HAP-1 (cell line): ENCODE data around the gene TSHZ2.
"Not testable (repeated sequence)": the region's sequence is repeated elsewhere in the genome, so short reads cannot be mapped to it uniquely, and the experiment has no call there.

ENCODE experiments used
- DNase-seq, 2 experiments: peaks; one replicate each; pipeline ENCODE4 v3.0.0-alpha.2; 2016 to 2020; ENCODE audit warnings: low spot score in 2 of 2
- H3K27me3 ChIP-seq: fragments of 250-450 bp; sonication (Bioruptor Pico); 2 replicates; pipeline ENCODE4 v1.5.1; 2020; ENCODE audit warnings: low read depth, mild to moderate bottlenecking, moderate library complexity
- H3K36me3 ChIP-seq: fragments of 250-450 bp; sonication (Bioruptor Pico); replicated peaks from 2 replicates; pipeline ENCODE4 v1.5.1; 2020; ENCODE audit warnings: mild to moderate bottlenecking
- H3K4me1 ChIP-seq: fragments of 250-450 bp; sonication (Bioruptor Pico); 2 replicates; pipeline ENCODE4 v1.5.1; 2020; ENCODE audit warnings: mild to moderate bottlenecking
- H3K4me3 ChIP-seq: fragments of 250-450 bp; sonication (Bioruptor Pico); 2 replicates; pipeline ENCODE4 v1.5.1; 2020; ENCODE audit warnings: mild to moderate bottlenecking, moderate library complexity
- H3K9me3 ChIP-seq: fragments of 250-450 bp; sonication (Bioruptor Pico); 2 replicates; pipeline ENCODE4 v1.5.1; 2020; ENCODE audit warnings: mild to moderate bottlenecking, moderate library complexity
- in situ Hi-C: fragments of 300-500 bp; cut with MboI; formaldehyde crosslinking; loops from 3 replicates; pipeline ENCODE4 v1.14.3; 2020; ENCODE audit warnings: low sequenced_read_pairs, inconsistent platforms, mixed read lengths

Gene TSHZ2

GRCh38 chr20:53421343-53421742 lies 449.2 kb downstream of the TSHZ2 start:
- no peaks in the 10 kb centered on the region for H3K36me3 ChIP-seq
- no peak overlapping the region for H3K4me3 ChIP-seq
- in situ Hi-C loops, result no loop called here
- no peaks in the 10 kb centered on the region for H3K4me1 ChIP-seq
- H3K9me3 ChIP-seq, result no peaks in the 10 kb centered on the region
- no peak for DNase-seq
- no peaks in the 10 kb centered on the region for H3K27me3 ChIP-seq

- no peaks in the 10 kb centered on the region for H3K9me3 ChIP-seq
- no peaks in the 10 kb centered on the region for H3K36me3 ChIP-seq
- DNase-seq, result no peak
- H3K4me3 ChIP-seq, result no peak overlapping the region
- in situ Hi-C loops, result no loop called here
- H3K4me1 ChIP-seq, result no peaks in the 10 kb centered on the region
- no peaks in the 10 kb centered on the region for H3K27me3 ChIP-seq
Measured at GRCh38 chr20:53422039-53422438, 449.9 kb downstream of the TSHZ2 start.

- in situ Hi-C loops, result no loop called here
Measured at GRCh38 chr20:53423587-53424146, 451.5 kb downstream of the TSHZ2 start.

DNA sequence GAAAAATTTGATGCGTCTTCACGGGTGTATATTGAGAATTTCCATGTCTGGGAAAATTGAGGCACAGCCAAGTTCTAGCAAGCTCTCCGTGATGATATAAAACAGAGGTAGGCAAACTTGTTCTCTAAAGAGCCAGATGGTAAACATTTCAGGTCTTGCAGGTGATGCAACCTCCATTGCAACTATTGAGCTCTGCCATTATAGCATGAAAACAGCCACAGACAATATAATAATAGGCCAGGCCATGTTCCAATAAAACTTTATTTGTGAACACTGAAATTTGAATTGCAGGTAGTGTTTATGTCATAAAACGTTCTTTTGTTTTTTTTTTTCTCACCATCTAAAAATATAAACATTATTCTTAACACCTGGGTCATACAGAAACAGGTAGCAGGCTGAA lies 453.3 kb downstream of the TSHZ2 start:
- no peaks in the 10 kb centered on the region for H3K4me1 ChIP-seq
- in situ Hi-C loops, result no loop called here
- no peaks in the 10 kb centered on the region for H3K36me3 ChIP-seq
- H3K27me3 ChIP-seq, result no peaks in the 10 kb centered on the region
- no peak overlapping the region for H3K4me3 ChIP-seq
- H3K9me3 ChIP-seq, result no peaks in the 10 kb centered on the region
- no peak for DNase-seq

More at GRCh38 chr20:53423587-53424146, 451.5 kb downstream of the TSHZ2 start:
- Histone ChIP-seq H3K9me3 (no peaks in the 10 kb centered on the region), H3K36me3 (no peaks in the 10 kb centered on the region), H3K4me1 (no peaks in the 10 kb centered on the region), H3K4me3 (no peak overlapping the region), H3K27me3 (no peaks in the 10 kb centered on the region)
- no peak for DNase-seq

- H3K4me1 ChIP-seq, result no peaks in the 10 kb centered on the region
- H3K27me3 ChIP-seq, result no peaks in the 10 kb centered on the region
- no peak for DNase-seq
- no peak overlapping the region for H3K4me3 ChIP-seq
- H3K9me3 ChIP-seq, result no peaks in the 10 kb centered on the region
- in situ Hi-C loops, result no loop called here
- H3K36me3 ChIP-seq, result no peaks in the 10 kb centered on the region
Measured at GRCh38 chr20:53425941-53426340, 453.8 kb downstream of the TSHZ2 start.

DNA sequence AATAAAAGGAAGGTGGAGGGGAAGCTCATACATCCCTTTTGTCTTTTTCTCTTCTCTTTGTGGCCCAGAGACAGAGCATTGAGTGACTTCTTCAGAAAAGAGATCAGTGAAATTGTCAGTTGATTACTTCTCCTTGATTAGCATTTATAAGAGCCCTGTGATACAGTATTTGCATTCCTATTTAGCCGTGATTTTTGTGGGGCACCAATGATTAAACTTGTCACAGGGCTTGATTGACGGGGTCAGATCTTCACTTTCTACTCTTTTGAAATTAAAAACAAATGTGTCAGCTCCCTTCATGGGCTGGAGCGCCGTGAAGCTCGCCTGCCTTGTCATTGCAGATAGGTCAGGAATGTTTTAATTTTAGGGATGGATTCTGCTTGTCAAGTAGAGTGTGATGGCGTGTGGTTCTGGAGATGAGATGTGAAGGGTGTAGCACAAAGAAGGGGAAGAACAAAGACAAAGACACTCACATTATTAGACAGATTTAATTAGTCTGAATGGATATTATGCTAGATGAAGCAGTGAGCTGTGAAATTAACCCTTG lies 454.7 kb downstream of the TSHZ2 start:
- Histone ChIP-seq H3K4me3 (no peak overlapping the region), H3K27me3 (no peaks in the 10 kb centered on the region), H3K36me3 (no peaks in the 10 kb centered on the region), H3K4me1 (no peaks in the 10 kb centered on the region), H3K9me3 (no peaks in the 10 kb centered on the region)
- in situ Hi-C loops, result no loop called here
- DNase-seq, result no peak

DNA sequence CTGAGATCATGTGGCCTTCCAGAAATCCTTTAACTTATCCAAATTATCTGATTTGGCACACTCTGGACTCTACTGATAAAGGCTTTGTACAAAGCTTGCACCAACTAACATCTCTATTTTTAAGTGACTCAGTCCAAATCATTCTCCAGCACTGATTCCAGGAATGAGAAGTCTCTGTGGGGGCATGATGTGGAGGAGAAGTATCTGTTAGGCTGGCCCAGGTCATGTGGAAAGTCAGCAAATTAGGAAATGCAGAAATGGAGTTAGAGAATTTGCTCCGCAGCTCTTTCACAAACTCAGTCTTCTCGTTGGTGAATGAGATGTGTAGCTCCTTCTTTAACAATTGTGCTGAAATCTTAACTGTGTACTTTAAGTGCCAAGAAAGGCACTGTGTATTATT lies 455.8 kb downstream of the TSHZ2 start:
- Histone ChIP-seq H3K4me1 (no peaks in the 10 kb centered on the region), H3K27me3 (no peaks in the 10 kb centered on the region), H3K4me3 (no peak overlapping the region), H3K36me3 (no peaks in the 10 kb centered on the region), H3K9me3 (no peaks in the 10 kb centered on the region)
- DNase-seq, result no peak
- in situ Hi-C loops, result no loop called here

- Histone ChIP-seq H3K4me3 (no peak overlapping the region), H3K36me3 (no peaks in the 10 kb centered on the region), H3K27me3 (no peaks in the 10 kb centered on the region), H3K4me1 (no peaks in the 10 kb centered on the region), H3K9me3 (no peaks in the 10 kb centered on the region)
- in situ Hi-C loops, result no loop called here
- DNase-seq, result no peak
Measured at GRCh38 chr20:53428588-53428987, 456.4 kb downstream of the TSHZ2 start.

DNA sequence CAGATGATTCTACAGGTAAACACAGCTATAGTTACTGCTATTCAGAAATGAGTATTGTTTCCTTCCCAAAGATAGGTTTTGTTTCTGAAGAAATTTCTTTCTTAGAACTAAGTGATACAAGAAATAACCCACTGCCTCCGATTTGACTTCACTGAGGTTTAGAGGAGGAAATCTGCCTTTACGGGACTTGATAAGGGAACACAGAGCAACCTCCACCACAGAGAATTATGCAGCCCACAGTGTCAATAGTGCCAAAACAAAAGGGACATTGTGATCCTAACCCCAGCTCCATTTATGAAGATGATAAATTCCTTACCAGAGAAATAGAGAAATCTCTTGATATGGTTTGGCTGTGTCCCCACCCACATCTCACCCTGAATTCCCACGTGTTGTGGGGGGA lies 456.8 kb downstream of the TSHZ2 start:
- no peak for DNase-seq
- no peaks in the 10 kb centered on the region for H3K4me1 ChIP-seq
- H3K36me3 ChIP-seq, result no peaks in the 10 kb centered on the region
- H3K4me3 ChIP-seq, result no peak overlapping the region
- H3K9me3 ChIP-seq, result no peaks in the 10 kb centered on the region
- in situ Hi-C loops, result no loop called here
- H3K27me3 ChIP-seq, result no peaks in the 10 kb centered on the region

DNA sequence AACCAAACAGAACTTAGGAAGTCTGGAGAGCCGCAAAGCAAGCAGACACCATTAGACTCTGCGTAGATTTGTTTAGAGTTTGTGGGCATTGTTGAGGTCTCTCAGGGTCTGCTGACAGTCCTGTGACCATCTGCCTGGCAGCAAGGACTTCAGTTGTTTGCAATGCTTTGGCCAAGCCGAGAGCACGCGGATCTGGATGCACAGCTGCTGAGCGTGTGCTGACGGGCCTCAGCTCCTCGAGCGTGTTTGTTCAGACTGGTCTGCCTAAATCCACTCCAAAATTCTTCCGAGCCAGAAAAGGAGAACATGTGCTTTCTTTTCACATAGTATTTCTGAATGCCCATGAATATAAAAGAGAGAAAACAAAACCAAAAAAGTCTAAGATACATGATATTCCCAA lies 462.5 kb downstream of the TSHZ2 start:
- H3K9me3 ChIP-seq, result no peaks in the 10 kb centered on the region
- H3K27me3 ChIP-seq, result no peaks in the 10 kb centered on the region
- in situ Hi-C loops, result no loop called here
- no peaks in the 10 kb centered on the region for H3K36me3 ChIP-seq
- no peak for DNase-seq
- H3K4me3 ChIP-seq, result no peak overlapping the region
- no peaks in the 10 kb centered on the region for H3K4me1 ChIP-seq

GRCh38 chr20:53436927-53437326 lies 464.8 kb downstream of the TSHZ2 start:
- DNase-seq, H3K9me3 ChIP-seq, H3K4me3 ChIP-seq, H3K36me3 ChIP-seq, H3K27me3 ChIP-seq, in situ Hi-C loops, H3K4me1 ChIP-seq: not testable (repeated sequence)

DNA sequence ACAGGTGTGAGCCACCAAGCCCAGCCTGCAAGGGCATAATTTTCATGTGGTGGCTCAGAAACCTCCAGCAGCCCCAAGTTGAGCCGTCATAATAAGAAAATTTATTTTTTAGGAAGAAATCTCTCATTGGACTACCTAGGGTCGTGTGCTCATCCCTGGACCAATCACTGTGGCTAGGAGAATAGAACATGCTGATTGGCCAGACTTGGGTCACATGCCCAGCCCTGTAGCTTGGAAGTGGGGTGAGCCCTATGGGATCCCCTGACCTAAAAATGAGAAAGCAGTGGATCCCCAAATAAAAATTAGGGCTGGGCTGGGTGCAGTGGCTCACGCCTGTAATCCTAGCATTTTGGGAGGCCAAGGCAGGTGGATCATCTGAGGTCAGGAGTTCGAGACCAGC lies 466.2 kb downstream of the TSHZ2 start:
- no peaks in the 10 kb centered on the region for H3K27me3 ChIP-seq
- no peaks in the 10 kb centered on the region for H3K4me1 ChIP-seq
- no peak for DNase-seq
- H3K9me3 ChIP-seq, result no peaks in the 10 kb centered on the region
- in situ Hi-C loops, result no loop called here
- H3K36me3 ChIP-seq, result no peaks in the 10 kb centered on the region
- H3K4me3 ChIP-seq, result no peak overlapping the region

DNA sequence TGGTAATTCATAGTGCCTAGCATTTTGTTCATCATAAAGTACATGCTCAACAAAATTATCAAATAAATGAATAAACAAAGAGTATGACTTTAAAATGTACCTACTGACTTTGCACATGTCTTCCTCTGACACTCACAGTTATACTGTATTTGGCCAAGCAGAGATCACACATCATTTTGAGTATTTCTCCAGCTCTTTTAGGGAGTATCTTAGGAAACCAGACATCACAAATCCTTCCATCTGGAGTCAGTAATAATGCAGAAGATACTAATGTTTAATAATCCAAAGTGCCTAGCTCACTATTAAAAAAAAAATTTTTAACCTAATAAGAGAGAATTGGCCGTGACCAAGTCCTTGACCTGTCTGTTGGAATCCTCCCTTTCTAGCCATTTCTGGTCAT lies 466.9 kb downstream of the TSHZ2 start:
- Histone ChIP-seq H3K27me3 (no peaks in the 10 kb centered on the region), H3K9me3 (no peaks in the 10 kb centered on the region), H3K36me3 (no peaks in the 10 kb centered on the region), H3K4me3 (no peak overlapping the region), H3K4me1 (no peaks in the 10 kb centered on the region)
- in situ Hi-C loops, result no loop called here
- no peak for DNase-seq

DNA sequence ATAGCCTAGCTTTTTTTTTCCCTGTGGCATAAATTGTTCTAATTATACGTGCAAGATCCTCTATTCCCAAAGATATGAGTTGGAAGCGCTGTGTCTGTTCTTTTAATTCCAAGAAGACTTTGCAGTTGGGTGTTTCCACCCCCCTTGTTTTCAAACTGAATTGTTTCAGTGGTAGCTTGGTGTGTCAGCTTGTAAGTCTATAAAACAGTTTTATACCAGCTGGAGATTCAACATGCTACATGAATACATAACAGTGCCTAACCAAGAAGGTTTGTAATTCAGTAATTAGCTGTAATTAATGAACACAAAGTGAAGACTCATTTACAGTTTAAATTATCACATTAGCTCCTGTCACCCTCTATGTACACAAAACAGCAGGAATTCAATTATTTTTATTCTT lies 467.5 kb downstream of the TSHZ2 start:
- no peaks in the 10 kb centered on the region for H3K9me3 ChIP-seq
- DNase-seq, result no peak
- no peaks in the 10 kb centered on the region for H3K4me1 ChIP-seq
- H3K36me3 ChIP-seq, result no peaks in the 10 kb centered on the region
- H3K4me3 ChIP-seq, result no peak overlapping the region
- in situ Hi-C loops, result no loop called here
- no peaks in the 10 kb centered on the region for H3K27me3 ChIP-seq
